ENCODE data around the gene SEC11C.
A peak's percentile ranks its signal among the peaks of the same experiment; 100 is the strongest.

SEC11C gene

DNA sequence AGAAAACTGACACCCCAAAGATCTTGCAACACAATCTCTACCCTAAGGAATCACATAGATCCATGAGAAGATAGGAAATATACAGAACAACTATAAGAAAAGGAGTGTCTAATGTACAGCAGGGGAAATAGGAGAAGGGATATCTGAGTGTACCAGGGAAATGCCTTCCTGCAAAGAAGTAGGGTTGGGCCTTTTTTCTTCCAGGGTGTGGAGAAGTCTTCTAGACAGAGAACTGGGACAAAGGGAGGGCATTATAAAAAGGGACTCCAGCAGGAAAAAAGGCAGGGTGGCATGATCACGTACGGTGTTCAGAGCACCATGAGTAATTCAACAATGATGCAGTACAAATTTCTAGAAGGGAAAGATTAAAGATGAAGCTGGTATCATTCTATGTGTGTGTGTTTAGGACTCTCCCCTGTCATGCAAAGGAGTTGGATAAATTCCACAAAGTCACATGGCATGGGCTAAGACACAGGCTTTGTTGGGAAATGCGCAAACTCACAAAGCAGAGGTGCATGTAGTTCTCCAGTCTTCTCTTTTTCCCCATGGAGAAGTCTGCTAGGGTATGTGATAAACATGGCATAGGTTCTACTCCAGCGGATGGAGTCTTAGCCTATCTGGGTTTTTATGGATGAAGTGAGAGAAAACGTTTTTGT is 6.7 kb upstream of the SEC11C start:
- TF ChIP-seq, protein P1, sequence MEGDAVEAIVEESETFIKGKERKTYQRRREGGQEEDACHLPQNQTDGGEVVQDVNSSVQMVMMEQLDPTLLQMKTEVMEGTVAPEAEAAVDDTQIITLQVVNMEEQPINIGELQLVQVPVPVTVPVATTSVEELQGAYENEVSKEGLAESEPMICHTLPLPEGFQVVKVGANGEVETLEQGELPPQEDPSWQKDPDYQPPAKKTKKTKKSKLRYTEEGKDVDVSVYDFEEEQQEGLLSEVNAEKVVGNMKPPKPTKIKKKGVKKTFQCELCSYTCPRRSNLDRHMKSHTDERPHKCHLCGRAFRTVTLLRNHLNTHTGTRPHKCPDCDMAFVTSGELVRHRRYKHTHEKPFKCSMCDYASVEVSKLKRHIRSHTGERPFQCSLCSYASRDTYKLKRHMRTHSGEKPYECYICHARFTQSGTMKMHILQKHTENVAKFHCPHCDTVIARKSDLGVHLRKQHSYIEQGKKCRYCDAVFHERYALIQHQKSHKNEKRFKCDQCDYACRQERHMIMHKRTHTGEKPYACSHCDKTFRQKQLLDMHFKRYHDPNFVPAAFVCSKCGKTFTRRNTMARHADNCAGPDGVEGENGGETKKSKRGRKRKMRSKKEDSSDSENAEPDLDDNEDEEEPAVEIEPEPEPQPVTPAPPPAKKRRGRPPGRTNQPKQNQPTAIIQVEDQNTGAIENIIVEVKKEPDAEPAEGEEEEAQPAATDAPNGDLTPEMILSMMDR (IDR thresholded peaks at IDR 0.05; ENCODE audit: borderline replicate concordance, insufficient read depth, low read depth, low read length): no peak

DNA sequence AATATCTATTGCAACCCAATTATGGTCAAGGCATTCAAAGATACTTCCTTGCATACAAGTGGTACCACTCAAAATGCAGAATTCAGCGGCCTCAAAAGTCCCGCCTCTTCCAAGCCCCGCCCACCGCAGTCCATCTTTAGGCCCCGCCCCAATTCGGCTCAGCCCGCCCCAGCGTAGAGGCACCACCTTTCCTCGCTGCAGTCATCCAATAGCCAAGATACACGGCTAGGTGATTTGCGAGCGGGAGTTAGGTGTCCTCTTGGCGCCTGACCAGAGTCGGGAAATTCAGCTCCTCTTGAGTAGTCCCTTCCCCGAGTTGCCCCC is 431 bp upstream of the SEC11C start:
- TF ChIP-seq, protein P1 (IDR thresholded peaks at IDR 0.05; ENCODE audit: borderline replicate concordance, insufficient read depth, low read depth, low read length): no peak
- peak overlapping the region; percentile 64 for H3K4me3 ChIP-seq (ENCODE audit: low read depth, low read length)

More for the DNA sequence above, 6.7 kb upstream of the SEC11C start:
- H3K4me3 ChIP-seq (ENCODE audit: low read depth, low read length): no peak overlapping the region

DNA sequence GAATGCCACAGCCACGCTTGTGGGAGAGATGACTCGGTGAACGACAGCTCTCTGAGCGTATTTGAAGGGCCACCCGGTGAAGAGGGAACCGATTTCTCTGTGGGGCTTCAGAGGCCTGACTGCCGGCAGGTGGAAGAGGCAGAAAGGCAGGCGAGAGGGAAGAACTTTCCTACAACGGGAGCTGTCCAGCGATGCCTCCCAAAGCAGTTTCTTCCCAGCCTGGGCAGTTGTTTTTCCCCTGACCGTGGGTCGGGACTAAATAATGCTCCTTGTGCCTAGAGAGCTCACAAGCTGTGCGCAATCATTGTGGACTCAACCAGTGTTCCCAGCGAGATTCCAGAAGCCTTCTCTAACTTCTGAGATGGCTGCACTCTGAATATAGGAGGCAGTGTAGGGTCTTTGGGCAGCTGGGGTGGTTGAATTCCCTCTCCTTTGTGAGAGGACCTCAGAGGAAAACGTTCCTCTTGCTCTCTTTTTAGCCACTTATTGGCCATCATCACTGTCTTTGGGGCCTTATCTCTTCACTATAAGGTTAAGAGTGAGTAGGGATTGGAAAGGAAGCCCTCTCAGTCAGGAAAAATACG is 710 bp downstream of the SEC11C start:
- peak overlapping the region; percentile 64 for H3K4me3 ChIP-seq (ENCODE audit: low read depth, low read length)
- TF ChIP-seq, protein P1 (IDR thresholded peaks at IDR 0.05; ENCODE audit: borderline replicate concordance, insufficient read depth, low read depth, low read length): 0 out of 2 replicates have a peak, but pooled peaks have one; percentile 5

DNA sequence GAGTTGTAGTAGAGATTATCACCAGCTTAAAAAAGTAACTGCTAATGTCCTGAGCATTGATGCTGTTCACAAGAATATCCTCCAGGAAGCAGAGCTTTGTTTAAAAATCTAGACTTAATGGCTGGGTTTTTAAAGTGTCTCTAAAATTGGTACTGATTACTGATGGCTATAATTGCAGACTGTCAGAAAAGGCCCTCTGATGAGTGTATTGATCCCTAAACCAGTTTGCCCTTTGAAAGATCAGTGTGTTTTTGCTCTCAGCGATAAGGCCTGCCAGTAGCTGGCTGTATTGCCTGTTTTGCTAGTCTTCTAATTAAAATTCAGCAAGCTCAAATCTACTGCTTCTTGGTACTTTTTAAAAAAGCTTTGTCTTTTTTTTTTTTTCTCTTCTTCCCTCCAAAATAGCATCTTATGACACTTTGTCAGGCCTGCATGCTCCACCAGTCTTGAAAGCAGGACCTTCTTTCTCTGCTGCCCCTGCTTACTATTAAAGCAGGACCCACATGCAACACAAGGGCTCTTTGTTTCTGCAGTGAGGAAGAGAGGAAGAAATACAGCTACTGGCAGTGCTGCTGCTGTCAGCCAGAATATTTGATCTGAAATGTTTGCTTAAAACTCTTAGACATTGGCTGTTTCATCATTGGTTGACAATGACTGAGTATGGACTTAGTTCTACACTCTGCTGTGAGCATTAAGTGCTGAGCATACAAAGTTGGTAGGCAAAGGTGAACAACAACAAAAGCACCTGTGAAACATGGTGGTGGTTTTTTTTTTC is 1.8 kb downstream of the SEC11C start:
- H3K4me3 ChIP-seq (ENCODE audit: low read depth, low read length): peak overlapping the region; percentile 64
- TF ChIP-seq, protein P1 (IDR thresholded peaks at IDR 0.05; ENCODE audit: borderline replicate concordance, insufficient read depth, low read depth, low read length): no peak

DNA sequence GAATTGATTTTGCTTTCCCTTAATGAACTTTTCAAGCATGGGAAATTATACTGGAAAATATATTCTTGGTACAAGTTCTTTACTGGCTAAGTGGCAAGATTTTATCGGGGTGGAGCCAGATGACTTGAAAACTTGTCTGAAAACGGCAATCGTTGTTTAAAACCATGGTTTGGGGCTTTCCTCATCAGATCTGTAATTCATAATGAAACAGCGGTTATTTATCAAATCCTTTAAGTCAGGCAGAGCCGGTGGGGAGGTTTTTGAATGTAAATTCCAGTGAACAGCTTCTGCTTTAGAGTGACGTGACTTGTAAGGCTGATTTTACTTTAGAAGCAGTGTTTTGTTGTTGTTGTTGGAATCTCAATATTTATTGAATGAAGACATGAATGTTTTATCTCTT is 2.6 kb downstream of the SEC11C start:
- H3K4me3 ChIP-seq (ENCODE audit: low read depth, low read length): no peak overlapping the region
- TF ChIP-seq, protein P1 (IDR thresholded peaks at IDR 0.05; ENCODE audit: borderline replicate concordance, insufficient read depth, low read depth, low read length): no peak

DNA sequence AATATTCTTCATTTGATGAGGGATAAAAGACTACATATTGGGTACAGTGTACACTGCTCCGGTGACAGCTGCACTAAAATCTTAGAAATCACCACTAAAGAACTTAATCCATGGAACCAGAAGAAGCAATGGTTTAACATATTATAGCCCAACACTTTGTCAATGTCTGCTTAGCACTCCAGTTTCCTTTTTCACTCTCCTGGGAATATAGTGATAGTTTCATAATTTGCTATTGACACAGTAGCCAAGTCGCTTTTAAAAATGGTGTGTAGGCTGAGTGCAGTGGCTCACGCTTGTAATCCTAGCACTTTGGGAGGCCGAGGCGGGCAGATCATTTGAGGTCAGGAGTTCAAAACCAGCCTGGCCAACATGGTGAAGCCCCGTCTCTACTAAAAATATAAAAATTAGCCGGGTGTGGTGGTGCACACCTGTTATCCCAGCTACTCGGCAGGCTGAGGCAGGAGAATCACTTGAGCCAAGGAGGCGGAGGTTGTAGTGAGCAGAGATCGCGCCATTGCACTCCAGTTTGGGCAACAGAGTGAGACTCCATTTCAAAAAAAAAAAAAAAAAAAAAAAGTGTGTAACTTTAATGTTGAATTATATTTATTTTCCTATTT is 3.2 kb downstream of the SEC11C start:
- H3K4me3 ChIP-seq (ENCODE audit: low read depth, low read length): peak overlapping the region; percentile 27

DNA sequence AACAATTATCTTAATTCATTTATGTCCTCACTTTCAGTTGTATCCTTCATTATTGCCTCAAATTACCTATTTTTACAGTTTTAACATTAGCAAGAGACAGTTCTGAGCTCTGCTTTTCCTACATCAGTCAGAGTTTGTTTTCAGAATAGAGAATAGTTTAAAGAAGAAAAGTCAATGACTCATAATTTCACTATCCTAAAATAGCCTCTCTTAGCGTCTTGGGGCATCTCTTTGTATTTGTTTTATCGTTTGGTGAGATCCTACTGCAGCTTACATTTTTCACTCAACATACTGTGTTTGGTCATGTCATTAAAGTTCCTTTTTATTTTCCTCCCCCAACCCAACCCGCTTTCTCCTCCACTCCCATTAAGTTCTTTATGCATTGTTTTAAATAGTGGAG is 3.8 kb downstream of the SEC11C start:
- H3K4me3 ChIP-seq (ENCODE audit: low read depth, low read length): no peak overlapping the region
- TF ChIP-seq, protein P1 (IDR thresholded peaks at IDR 0.05; ENCODE audit: borderline replicate concordance, insufficient read depth, low read depth, low read length): no peak

Measured in GM12875 (cell line).